Gastrocnemius medialis (tissue), 4 donors: ENCODE data around the gene SLC45A1. TPM values are rescaled to one million over a fixed set of nuclear protein-coding genes. Genes with fewer than 3 reads are reported as not detected.

ENCODE experiments used
- ATAC-seq, 2 donors: fragments of 150-250 bp; one replicate each; pipeline ENCODE4 v1.9.1; 2016
- DNase-seq, 2 donors: peaks; one replicate each; pipeline ENCODE4 v3.0.0-alpha.2; 2019
- H3K27ac ChIP-seq, 4 donors: fragments of 200-600 bp; sonication (generic); 1 replicate in 1 of 4; 2 replicates in 3 of 4; pipeline ENCODE4 v1.5.1; 2016 to 2018; ENCODE audit warnings: mild to moderate bottlenecking in 2 of 4, moderate library complexity in 1 of 4
- H3K27me3 ChIP-seq, 3 donors: fragments of 200-600 bp; sonication (generic) in 2 of 3; 1 replicate in 1 of 3; 2 replicates in 2 of 3; pipeline versions ENCODE4 v1.5.1 to v1.6.0; 2016 to 2019; ENCODE audit warnings: mild to moderate bottlenecking in 1 of 3, moderate library complexity in 1 of 3
- H3K36me3 ChIP-seq, 2 donors: fragments of 200-600 bp; sonication (generic) in 1 of 2; one replicate each; pipeline ENCODE4 v1.5.1; 2017 to 2018
- H3K4me1 ChIP-seq, 2 donors: fragments of 200-600 bp; sonication (generic) in 1 of 2; one replicate each; pipeline ENCODE4 v1.5.1; 2016 to 2017; ENCODE audit warnings: mild to moderate bottlenecking in 2 of 2
- H3K4me3 ChIP-seq, 4 donors: fragments of 200-600 bp; sonication (generic) in 3 of 4; 1 replicate in 1 of 4; 2 replicates in 3 of 4; pipeline ENCODE4 v1.5.1; 2016 to 2019; ENCODE audit warnings: mild to moderate bottlenecking in 2 of 4
- H3K9me3 ChIP-seq, 3 donors: fragments of 200-600 bp; sonication (generic) in 2 of 3; 1 replicate in 1 of 3; 2 replicates in 2 of 3; pipeline ENCODE4 v1.5.1; 2016 to 2019
- POLR2A ChIP-seq, 2 donors: fragments of 450-650 bp; IDR thresholded peaks; one replicate each; pipeline ENCODE4 v1.6.1; 2017; ENCODE audit warnings: antibody characterized with exemption in 2 of 2, mild to moderate bottlenecking in 2 of 2, moderate library complexity in 2 of 2
- in situ Hi-C, 4 donors: fragments of 200-750 bp; cut with MboI; loops; one replicate each; pipeline versions ENCODE4 v1.15.0 to v1.8.0; 2017; ENCODE audit warnings: low sequenced_read_pairs in 4 of 4
- intact Hi-C: fragments of 100-400 bp; cut with DNase I; formaldehyde crosslinking; loops from one replicate; pipeline ENCODE4 v1.15.1; 2023; ENCODE audit warnings: low total_unique reads
- total RNA-seq, 4 donors: library from RNA; depleted of rRNA; stranded (reverse); fragments of >200 nt; gene quantifications; one replicate each; pipeline versions ENCODE4 v1.1.0 to v1.2.3, GENCODE V29; 2016
- TF ChIP-seq, protein P1 (sequence below), 5 experiments: fragments of 450-650 bp in 3 of 5; fragments of 200-600 bp in 2 of 5; sonication (generic) in 2 of 5; IDR thresholded peaks in 4 of 5; conservative IDR thresholded peaks in 1 of 5; 1 replicate in 4 of 5; 2 replicates in 1 of 5; pipeline ENCODE4 v1.5.1; 2016 to 2019; ENCODE audit warnings: antibody characterized with exemption in 5 of 5, mild to moderate bottlenecking in 3 of 5, moderate library complexity in 3 of 5

SLC45A1 gene
- total RNA-seq, 4 donors from 2014 or later, result 0.56 to 2.9 (median 0.68) TPM

- in situ Hi-C loops (no loop called here), intact Hi-C loops (no loop called here)
- H3K9me3 ChIP-seq, result no peaks in the 10 kb centered on the region
- TF ChIP-seq POLR2A (IDR thresholded peaks at IDR 0.05), result no peak
- TF ChIP-seq, protein P1, sequence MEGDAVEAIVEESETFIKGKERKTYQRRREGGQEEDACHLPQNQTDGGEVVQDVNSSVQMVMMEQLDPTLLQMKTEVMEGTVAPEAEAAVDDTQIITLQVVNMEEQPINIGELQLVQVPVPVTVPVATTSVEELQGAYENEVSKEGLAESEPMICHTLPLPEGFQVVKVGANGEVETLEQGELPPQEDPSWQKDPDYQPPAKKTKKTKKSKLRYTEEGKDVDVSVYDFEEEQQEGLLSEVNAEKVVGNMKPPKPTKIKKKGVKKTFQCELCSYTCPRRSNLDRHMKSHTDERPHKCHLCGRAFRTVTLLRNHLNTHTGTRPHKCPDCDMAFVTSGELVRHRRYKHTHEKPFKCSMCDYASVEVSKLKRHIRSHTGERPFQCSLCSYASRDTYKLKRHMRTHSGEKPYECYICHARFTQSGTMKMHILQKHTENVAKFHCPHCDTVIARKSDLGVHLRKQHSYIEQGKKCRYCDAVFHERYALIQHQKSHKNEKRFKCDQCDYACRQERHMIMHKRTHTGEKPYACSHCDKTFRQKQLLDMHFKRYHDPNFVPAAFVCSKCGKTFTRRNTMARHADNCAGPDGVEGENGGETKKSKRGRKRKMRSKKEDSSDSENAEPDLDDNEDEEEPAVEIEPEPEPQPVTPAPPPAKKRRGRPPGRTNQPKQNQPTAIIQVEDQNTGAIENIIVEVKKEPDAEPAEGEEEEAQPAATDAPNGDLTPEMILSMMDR (IDR thresholded peaks at IDR 0.05 in 4 of 5, conservative IDR thresholded peaks at IDR 0.05 in 1 of 5), result no peak
- no peak for DNase-seq
- no peaks in the 10 kb centered on the region for H3K27me3 ChIP-seq
- ATAC-seq, result no peak
- peaks cover 56 to 61% of the 10 kb centered on the region in 2 donors for H3K4me1 ChIP-seq
- H3K36me3 ChIP-seq, result peaks cover 4 to 68% of the 10 kb centered on the region in 2 donors
- peak overlapping the region; percentile 90 to 95 (median 93) for H3K27ac ChIP-seq
- H3K4me3 ChIP-seq, result no peak overlapping the region
These were observed 45.4 kb downstream of the SLC45A1 start for GRCh38 chr1:8363186-8363766.

GRCh38 chr1:8363767-8364301 lies 45.9 kb downstream of the SLC45A1 start:
- DNase-seq (no peak), ATAC-seq (no peak)
- peak overlapping the region; percentile 90 to 95 (median 93) for H3K27ac ChIP-seq
- H3K4me3 ChIP-seq, result no peak overlapping the region
- intact Hi-C loops, result no loop called here
- H3K4me1 ChIP-seq, result peaks cover 62 to 65% of the 10 kb centered on the region in 2 donors
- in situ Hi-C loops, result no loop called here
- no peak for TF ChIP-seq POLR2A (IDR thresholded peaks at IDR 0.05)
- TF ChIP-seq, protein P1 (IDR thresholded peaks at IDR 0.05 in 4 of 5, conservative IDR thresholded peaks at IDR 0.05 in 1 of 5), result no peak
- peaks cover 3 to 62% of the 10 kb centered on the region in 2 donors for H3K36me3 ChIP-seq
- no peaks in the 10 kb centered on the region for H3K27me3 ChIP-seq
- no peaks in the 10 kb centered on the region for H3K9me3 ChIP-seq

GRCh38 chr1:8364528-8365442 lies 46.9 kb downstream of the SLC45A1 start:
- intact Hi-C loops (no loop called here), in situ Hi-C loops (no loop called here)
- peak; percentile 62 to 67 for DNase-seq
- Histone ChIP-seq H3K27ac (peak overlapping the region; percentile 90 to 95 (median 93)), H3K4me3 (no peak overlapping the region), H3K4me1 (peaks cover 71 to 74% of the 10 kb centered on the region in 2 donors), H3K27me3 (no peaks in the 10 kb centered on the region), H3K36me3 (peaks cover 3 to 53% of the 10 kb centered on the region in 2 donors), H3K9me3 (no peaks in the 10 kb centered on the region)
- TF ChIP-seq, protein P1 (IDR thresholded peaks at IDR 0.05 in 4 of 5, conservative IDR thresholded peaks at IDR 0.05 in 1 of 5), result no peak
- TF ChIP-seq POLR2A (IDR thresholded peaks at IDR 0.05), result no peak
- peak; percentile 19 to 23 for ATAC-seq

DNA sequence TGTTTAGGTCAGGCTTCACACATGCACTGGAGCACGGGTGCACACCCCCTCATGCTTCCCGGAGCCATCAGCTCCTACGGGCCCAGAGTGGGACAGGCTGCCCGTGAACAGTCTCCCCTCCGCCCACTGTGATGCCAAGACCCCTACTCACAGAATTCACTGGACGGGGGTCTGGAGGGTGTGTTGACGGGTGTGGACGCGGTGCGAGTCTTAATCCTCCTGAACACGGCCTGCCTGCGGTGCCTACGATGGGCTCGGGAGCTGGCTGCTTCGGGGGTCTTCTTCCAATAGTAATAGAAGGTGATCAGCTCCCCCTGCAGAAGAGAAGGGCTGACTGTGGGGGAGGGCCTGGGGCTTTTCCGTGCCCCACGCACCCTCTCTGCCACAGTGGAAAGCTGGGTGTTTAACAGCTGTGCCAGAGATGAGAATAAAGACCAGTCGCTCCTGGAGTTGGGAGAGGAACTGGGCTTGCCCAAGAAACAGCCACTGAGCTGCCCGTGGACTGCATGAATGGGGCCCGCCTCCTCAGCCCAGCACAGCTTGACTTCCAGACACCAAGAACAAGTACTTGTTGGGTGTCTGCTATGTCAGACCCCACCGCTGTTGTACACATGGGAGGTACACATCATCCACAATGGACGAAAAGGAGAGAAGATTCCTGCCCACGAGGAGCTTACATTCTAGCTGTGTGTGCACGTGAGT lies 47.9 kb downstream of the SLC45A1 start:
- ATAC-seq (no peak), DNase-seq (peak in 1 of 2 donors; percentile 31)
- Histone ChIP-seq H3K9me3 (no peaks in the 10 kb centered on the region), H3K4me3 (no peak overlapping the region), H3K36me3 (peaks cover 3 to 42% of the 10 kb centered on the region in 2 donors), H3K27ac (peak overlapping the region; percentile 90 to 95 (median 93)), H3K4me1 (peaks cover 81% of the 10 kb centered on the region in 2 donors), H3K27me3 (no peaks in the 10 kb centered on the region)
- intact Hi-C loops, result no loop called here
- TF ChIP-seq POLR2A (IDR thresholded peaks at IDR 0.05), result no peak
- TF ChIP-seq, protein P1 (IDR thresholded peaks at IDR 0.05 in 4 of 5, conservative IDR thresholded peaks at IDR 0.05 in 1 of 5), result no peak
- in situ Hi-C loops, result no loop called here
